Endothelial cell of umbilical vein (primary cell): ENCODE measurements around the gene OR56B4. TPM values are rescaled to one million over a fixed set of nuclear protein-coding genes. Genes with fewer than 3 reads are reported as not detected.
"Not testable (repeated sequence)": the region's sequence is repeated elsewhere in the genome, so short reads cannot be mapped to it uniquely, and the experiment has no call there.

Experiments
- BruUV-seq: library from RNA; stranded (reverse); fragments of 400-500 nt; replicated peaks from 2 replicates; lab custom pipeline; 2021; lab: Mats Ljungman, UMichigan
- CTCF ChIA-PET: fragments of 300-600, 350-600 bp; sonication (Branson Sonifier 250); formaldehyde crosslinking; loops from one replicate; lab custom pipeline; 2021; ENCODE audit warnings: antibody characterized with exemption, inconsistent platforms; lab: Charles Lee
- POLR2A ChIA-PET: fragments of 300-600, 350-600 bp; sonication (Branson Sonifier 250); formaldehyde crosslinking; loops from one replicate; lab custom pipeline; 2021; ENCODE audit warnings: antibody characterized with exemption, inconsistent platforms; lab: Charles Lee
- DNase-seq: peaks from one replicate; pipeline ENCODE4 v3.0.0-alpha.2; 2011; ENCODE audit warnings: low read depth, low spot score
- FAIRE-seq: peaks from 2 replicates; lab custom pipeline; 2011; peaks lifted over from hg19 to GRCh38; lab: Jason Lieb, UNC
- H2AFZ ChIP-seq: 2 replicates; pipeline ENCODE4 v1.6.0; 2012; ENCODE audit warnings: low read depth, low read length, control low read depth, inconsistent platforms
- H3K27ac ChIP-seq: 2 replicates; pipeline ENCODE4 v1.5.1; 2011; ENCODE audit warnings: low read depth, mild to moderate bottlenecking, control low read depth, low read length, moderate library complexity; ENCODE audit not compliant: insufficient read depth
- H3K27me3 ChIP-seq, 2 experiments: 2 replicates each; pipeline versions ENCODE4 v1.6.0 to v1.6.1; 2011; ENCODE audit warnings: low read length in 2 of 2, mixed read lengths in 1 of 2; ENCODE audit not compliant: control insufficient read depth in 2 of 2, insufficient read depth in 2 of 2
- H3K36me3 ChIP-seq, 2 experiments: 2 replicates in 1 of 2; 3 replicates in 1 of 2; pipeline ENCODE4 v1.5.1; 2011; ENCODE audit warnings: low read length in 2 of 2, mild to moderate bottlenecking in 1 of 2, moderate library complexity in 1 of 2; ENCODE audit not compliant: control insufficient read depth in 2 of 2, insufficient read depth in 2 of 2; ENCODE audit errors: extremely low read depth in 1 of 2
- H3K4me1 ChIP-seq: 3 replicates; pipeline ENCODE4 v1.5.1; 2011; ENCODE audit warnings: mild to moderate bottlenecking, low read length; ENCODE audit not compliant: control insufficient read depth, insufficient read depth; ENCODE audit errors: extremely low read depth
- H3K4me2 ChIP-seq: 2 replicates; pipeline ENCODE4 v1.6.1; 2011; ENCODE audit warnings: low read length, control low read depth, mixed read lengths; ENCODE audit not compliant: insufficient read depth
- H3K4me3 ChIP-seq, 3 experiments: fragments of 200-600 bp in 1 of 3; sonication (generic), shearing (Covaris generic) in 1 of 3; replicated peaks in 1 of 3; 2 replicates each; pipeline ENCODE4 v1.5.1; 2011 to 2016; ENCODE audit warnings: control low read depth in 3 of 3, low read length in 3 of 3, mild to moderate bottlenecking in 2 of 3, inconsistent platforms in 1 of 3, low read depth in 1 of 3, moderate library complexity in 1 of 3; ENCODE audit not compliant: insufficient read depth in 1 of 3
- H3K79me2 ChIP-seq: 2 replicates; pipeline ENCODE4 v1.6.0; 2012; ENCODE audit warnings: low read length, inconsistent platforms; ENCODE audit not compliant: control insufficient read depth, insufficient read depth
- H3K9ac ChIP-seq: replicated peaks from 2 replicates; pipeline ENCODE3; 2011; ENCODE audit warnings: low read length, control low read depth; ENCODE audit not compliant: insufficient read depth; ENCODE audit errors: extremely low read depth
- H3K9me1 ChIP-seq: replicated peaks from 3 replicates; pipeline ENCODE4 v1.6.0; 2011; ENCODE audit warnings: mild to moderate bottlenecking, low read length; ENCODE audit not compliant: control insufficient read depth, insufficient read depth; ENCODE audit errors: extremely low read depth
- H3K9me3 ChIP-seq: replicated peaks from 2 replicates; pipeline ENCODE4 v1.5.1; 2012; ENCODE audit warnings: low read length, inconsistent platforms; ENCODE audit not compliant: control insufficient read depth, insufficient read depth
- H4K20me1 ChIP-seq: replicated peaks from 2 replicates; pipeline ENCODE3; 2011; ENCODE audit warnings: mild to moderate bottlenecking, low read length; ENCODE audit not compliant: control insufficient read depth, insufficient read depth; ENCODE audit errors: extremely low read depth
- CTCF ChIP-seq, 2 donors: IDR thresholded peaks; 1 replicate in 1 of 2; 2 replicates in 1 of 2; pipeline ENCODE4 v1.5.1; 2011; ENCODE audit warnings: low read length in 2 of 2, mild to moderate bottlenecking in 2 of 2, moderate library complexity in 2 of 2, control low read depth in 1 of 2, inconsistent platforms in 1 of 2, low read depth in 1 of 2; ENCODE audit not compliant: insufficient read depth in 1 of 2; ENCODE audit errors: extremely low read depth in 1 of 2
- EZH2 ChIP-seq: IDR thresholded peaks from 2 replicates; pipeline ENCODE4 v1.6.1; 2012; ENCODE audit warnings: borderline replicate concordance, low read depth, mild to moderate bottlenecking, moderate library complexity, low read length, inconsistent platforms; ENCODE audit not compliant: severe bottlenecking
- FOS ChIP-seq: IDR thresholded peaks from 2 replicates; pipeline ENCODE4 v1.6.1; 2011; ENCODE audit warnings: mild to moderate bottlenecking, low read length, moderate library complexity, borderline replicate concordance; ENCODE audit not compliant: insufficient read depth
- GATA2 ChIP-seq: IDR thresholded peaks from 2 replicates; pipeline ENCODE4 v1.7.0; 2011; ENCODE audit warnings: low read depth, mild to moderate bottlenecking, moderate library complexity, mixed read lengths, low read length; ENCODE audit not compliant: insufficient read length, insufficient read depth
- JUN ChIP-seq: IDR thresholded peaks from 2 replicates; pipeline ENCODE4 v1.6.1; 2011; ENCODE audit warnings: borderline replicate concordance, low read depth; ENCODE audit not compliant: insufficient read length, insufficient read depth
- MAX ChIP-seq: IDR thresholded peaks from 2 replicates; pipeline ENCODE4 v1.6.1; 2011; ENCODE audit not compliant: insufficient read depth, insufficient read length
- MYC ChIP-seq: IDR thresholded peaks from one replicate; pipeline ENCODE4 v1.6.1; 2011; ENCODE audit warnings: mild to moderate bottlenecking, low read depth, low read length
- POLR2A ChIP-seq: IDR thresholded peaks from 2 replicates; pipeline ENCODE4 v1.6.1; 2012; ENCODE audit warnings: low read depth, mild to moderate bottlenecking, control low read depth, low read length
- POLR2AphosphoS5 ChIP-seq: IDR thresholded peaks from 2 replicates; pipeline ENCODE4 v1.6.1; 2012; ENCODE audit warnings: low read depth, mild to moderate bottlenecking, control low read depth, low read length, moderate library complexity; ENCODE audit not compliant: insufficient read depth
- dilution Hi-C: fragments of 300-500 bp; cut with MboI; formaldehyde crosslinking; loops from one replicate; pipeline ENCODE4 v1.15.0; 2019; ENCODE audit warnings: low sequenced_read_pairs; ENCODE audit not compliant: extremely low pct_ligation_motif_present
- intact Hi-C: fragments of 100-400 bp; cut with micrococcal nuclease; formaldehyde crosslinking; loops from one replicate; pipeline ENCODE4 v1.10.0; 2022
- polyA plus RNA-seq, 4 experiments: library from polyadenylated mRNA; depleted of rRNA in 3 of 4; stranded (reverse) in 3 of 4; unstranded in 1 of 4; fragments of >200 nt; gene quantifications; 2 replicates each; pipeline versions ENCODE4 v1.2.1 to v1.2.3, GENCODE V29; 2011 to 2012; ENCODE audit warnings: missing spikeins in 1 of 4
- total RNA-seq: library from RNA; stranded (reverse); gene quantifications from 2 replicates; pipeline ENCODE4 v1.2.3, GENCODE V29; 2021

OR56B4 gene
- total and polyA plus RNA-seq, 2 donors (not counting 3 experiments of a cell fraction or from before 2014, with no cell fraction given): not detected

- H3K79me2 ChIP-seq: no peaks in the 10 kb centered on the region
- POLR2A ChIA-PET: no interaction called here
- no peaks in the 10 kb centered on the region for H3K9me1 ChIP-seq
- DNase-seq: no peak
- no peaks in the 10 kb centered on the region for H3K36me3 ChIP-seq
- CTCF ChIA-PET: no interaction called here
- H3K27ac ChIP-seq: no peak overlapping the region
- no peak overlapping the region for H3K4me2 ChIP-seq
- H3K4me3 ChIP-seq: no peak overlapping the region
- intact Hi-C loops (no loop called here), dilution Hi-C loops (no loop called here)
- no peaks in the 10 kb centered on the region for H3K9me3 ChIP-seq
- no peak for FAIRE-seq
- no TSS peak for BruUV-seq
- H3K4me1 ChIP-seq: no peaks in the 10 kb centered on the region
- no peak overlapping the region for H3K9ac ChIP-seq
- H3K27me3 ChIP-seq: no peaks in the 10 kb centered on the region
- no peaks in the 10 kb centered on the region for H4K20me1 ChIP-seq
- no peak overlapping the region for H2AFZ ChIP-seq
- no peak for TF ChIP-seq GATA2
- no peak for TF ChIP-seq POLR2AphosphoS5
- no peak for TF ChIP-seq JUN
- no peak for TF ChIP-seq MYC
- TF ChIP-seq MAX: no peak
- no peak for TF ChIP-seq CTCF (IDR thresholded peaks at IDR 0.05; ENCODE audit: extremely low read depth in 1 of 2, insufficient read depth in 1 of 2, low read depth in 1 of 2, low read length in 2 of 2)
- no peak for TF ChIP-seq EZH2
- TF ChIP-seq POLR2A: no peak
- no peak for TF ChIP-seq FOS
Observed at GRCh38 chr11:6067502-6067901, 40.0 kb upstream of the OR56B4 start.

- dilution Hi-C loops, DNase-seq, H4K20me1 ChIP-seq, H3K27ac ChIP-seq, POLR2A ChIA-PET, H3K27me3 ChIP-seq, FAIRE-seq, H3K9ac ChIP-seq, intact Hi-C loops, H3K4me1 ChIP-seq, H3K9me3 ChIP-seq, H3K4me2 ChIP-seq, H3K4me3 ChIP-seq, H2AFZ ChIP-seq, CTCF ChIA-PET, H3K79me2 ChIP-seq, BruUV-seq, H3K9me1 ChIP-seq, H3K36me3 ChIP-seq: not testable (repeated sequence)
Observed at GRCh38 chr11:6076443-6076842, 31.0 kb upstream of the OR56B4 start.
